ENCODE measurements around the gene NRDC.

DNA sequence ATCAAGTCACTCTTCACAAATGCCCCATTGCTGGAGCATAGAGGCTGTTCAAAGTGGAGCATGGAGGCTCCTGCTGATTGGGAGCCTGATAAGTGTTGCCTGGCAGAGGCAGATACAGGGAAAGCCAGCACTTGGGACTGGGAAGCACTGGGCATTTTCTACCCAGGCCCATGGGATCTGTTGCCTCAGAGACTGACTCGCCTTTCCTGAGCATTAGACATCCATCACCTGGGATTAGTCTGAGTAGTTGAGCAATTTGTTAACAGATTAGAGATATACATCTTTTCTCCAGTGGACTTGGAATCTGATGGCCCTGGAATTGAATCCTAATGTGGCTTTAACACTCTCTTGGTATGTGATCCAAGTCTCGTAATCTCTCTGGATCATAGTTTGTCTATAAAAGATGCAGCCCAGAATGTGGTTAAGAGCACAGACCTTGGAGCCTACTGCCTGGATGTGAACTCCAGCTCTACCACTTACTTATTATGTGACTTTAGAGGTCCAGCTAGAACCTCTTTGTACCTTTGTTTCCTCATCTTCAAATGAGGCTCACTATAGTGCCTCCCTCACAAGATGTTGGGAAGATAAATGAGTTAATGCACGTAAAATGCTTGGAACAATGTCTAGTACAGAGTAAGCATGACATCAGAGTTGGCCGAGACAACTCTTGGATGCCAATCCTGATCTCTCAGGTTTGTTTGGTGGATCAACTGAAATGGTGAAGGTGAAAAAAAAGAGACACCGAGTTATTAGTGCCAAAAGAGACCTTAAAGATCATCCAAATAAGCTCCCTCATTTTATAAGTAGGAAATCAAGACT lies 38.3 kb upstream of the NRDC start:
- TF ChIP-seq, protein P1, sequence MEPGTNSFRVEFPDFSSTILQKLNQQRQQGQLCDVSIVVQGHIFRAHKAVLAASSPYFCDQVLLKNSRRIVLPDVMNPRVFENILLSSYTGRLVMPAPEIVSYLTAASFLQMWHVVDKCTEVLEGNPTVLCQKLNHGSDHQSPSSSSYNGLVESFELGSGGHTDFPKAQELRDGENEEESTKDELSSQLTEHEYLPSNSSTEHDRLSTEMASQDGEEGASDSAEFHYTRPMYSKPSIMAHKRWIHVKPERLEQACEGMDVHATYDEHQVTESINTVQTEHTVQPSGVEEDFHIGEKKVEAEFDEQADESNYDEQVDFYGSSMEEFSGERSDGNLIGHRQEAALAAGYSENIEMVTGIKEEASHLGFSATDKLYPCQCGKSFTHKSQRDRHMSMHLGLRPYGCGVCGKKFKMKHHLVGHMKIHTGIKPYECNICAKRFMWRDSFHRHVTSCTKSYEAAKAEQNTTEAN (CRISPR knock-in tag; IDR thresholded peaks at IDR 0.05): no peak
- TF ChIP-seq E2F5 (CRISPR knock-in tag; IDR thresholded peaks at IDR 0.05) (no peak), CTCF (IDR thresholded peaks at IDR 0.05 in 2 of 3, conservative IDR thresholded peaks at IDR 0.05 in 1 of 3; ENCODE audit: insufficient read depth in 2 of 3, low read depth in 1 of 3, low read length in 3 of 3) (no peak), ZNF232 (CRISPR knock-in tag; IDR thresholded peaks at IDR 0.05) (no peak), HDGF (IDR thresholded peaks at IDR 0.05) (no peak), EZH2 (IDR thresholded peaks at IDR 0.05; ENCODE audit: borderline replicate concordance, low read depth, low read length) (no peak), JUND (IDR thresholded peaks at IDR 0.05; ENCODE audit: borderline replicate concordance, low read depth, low read length) (no peak), JUND (tag; IDR thresholded peaks at IDR 0.05; ENCODE audit: borderline replicate concordance, low read depth, low read length) (no peak), E4F1 (CRISPR knock-in tag; IDR thresholded peaks at IDR 0.05; ENCODE audit: borderline replicate concordance) (no peak), JUNB (CRISPR knock-in tag; conservative IDR thresholded peaks at IDR 0.05) (no peak)
